Panc1 (cell line): ENCODE results near the gene STUB1.

Experiments used
- CTCF ChIP-seq: fragments of 450-650 bp; IDR thresholded peaks from 2 replicates; pipeline ENCODE4 v1.5.1; 2017; ENCODE audit warnings: mild to moderate bottlenecking
- POLR2AphosphoS5 ChIP-seq: IDR thresholded peaks from 2 replicates; pipeline ENCODE4 v1.6.1; 2012; ENCODE audit warnings: mild to moderate bottlenecking, low read depth, low read length, moderate library complexity
- REST ChIP-seq, 2 experiments: IDR thresholded peaks; 2 replicates each; pipeline ENCODE4 v1.6.1; 2011 to 2012; ENCODE audit warnings: low read depth in 2 of 2, control low read depth in 1 of 2, low read length in 1 of 2, mild to moderate bottlenecking in 1 of 2, moderate library complexity in 1 of 2; ENCODE audit not compliant: insufficient read depth in 1 of 2
- SIN3A ChIP-seq: IDR thresholded peaks from 2 replicates; pipeline ENCODE4 v1.6.1; 2012; ENCODE audit warnings: low read depth, mild to moderate bottlenecking, low read length, moderate library complexity, borderline replicate concordance; ENCODE audit not compliant: insufficient read depth

GRCh38 chr16:667113-667779 lies 13.0 kb upstream of the STUB1 start:
- TF ChIP-seq POLR2AphosphoS5 = no peak
- TF ChIP-seq CTCF = no peak
- TF ChIP-seq REST (IDR thresholded peaks at IDR 0.05; ENCODE audit: insufficient read depth in 1 of 2, low read depth in 2 of 2, low read length in 1 of 2) = no peak
- no peak for TF ChIP-seq SIN3A
